Measurements from ENCODE around the gene SF3B3. TPM values are rescaled to one million over a fixed set of nuclear protein-coding genes. Genes with fewer than 3 reads are reported as not detected.

The SF3B3 gene
- total RNA-seq, 1 experiment from 2014 or later: 326 TPM

DNA sequence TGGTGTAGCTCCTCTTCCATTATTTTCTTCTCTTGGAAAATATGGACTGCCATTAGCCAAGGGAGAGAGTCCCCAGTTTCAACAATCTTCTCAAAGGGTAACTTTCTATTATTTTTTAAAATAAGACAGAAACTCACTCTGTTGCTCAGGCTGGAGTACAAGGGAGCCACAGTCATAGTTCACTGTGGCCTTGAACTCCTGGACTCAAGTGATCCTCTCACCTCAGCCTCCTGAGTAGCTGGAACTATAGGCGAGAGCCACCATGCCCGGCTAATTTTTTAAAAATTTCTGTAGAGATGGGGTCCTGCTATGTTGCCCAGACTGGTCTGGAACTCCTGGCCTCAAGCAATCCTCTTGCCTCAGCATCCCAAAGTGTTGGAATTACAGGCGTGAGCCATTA, 13.4 kb upstream of the SF3B3 start:
- no peak for DNase-seq
- H3K4me3 ChIP-seq: no peak overlapping the region
- H3K9me3 ChIP-seq (ENCODE audit: insufficient read depth, low read depth): no peaks in the 10 kb centered on the region
- no peak overlapping the region for H3K27ac ChIP-seq
- H3K4me1 ChIP-seq (replicated peaks; ENCODE audit: insufficient read depth): no peaks in the 10 kb centered on the region
- H3K9me2 ChIP-seq (ENCODE audit: insufficient read depth): no peaks in the 10 kb centered on the region
- 0 out of 2 replicates have a peak, but pooled peaks cover 13% of the 10 kb centered on the region for H3K36me3 ChIP-seq (ENCODE audit: low read depth)
- no peak overlapping the region for H3K4me2 ChIP-seq
- intact Hi-C loops (cut with micrococcal nuclease; ENCODE audit: unreplicated experiment): no loop called here
- BruUV-seq (replicated peaks): no TSS peak
- ChIA-PET CTCF (no interaction called here), POLR2A (ENCODE audit: unreplicated experiment) (no interaction called here)
- no peak overlapping the region for H2AFZ ChIP-seq
- TF ChIP-seq, protein P1, sequence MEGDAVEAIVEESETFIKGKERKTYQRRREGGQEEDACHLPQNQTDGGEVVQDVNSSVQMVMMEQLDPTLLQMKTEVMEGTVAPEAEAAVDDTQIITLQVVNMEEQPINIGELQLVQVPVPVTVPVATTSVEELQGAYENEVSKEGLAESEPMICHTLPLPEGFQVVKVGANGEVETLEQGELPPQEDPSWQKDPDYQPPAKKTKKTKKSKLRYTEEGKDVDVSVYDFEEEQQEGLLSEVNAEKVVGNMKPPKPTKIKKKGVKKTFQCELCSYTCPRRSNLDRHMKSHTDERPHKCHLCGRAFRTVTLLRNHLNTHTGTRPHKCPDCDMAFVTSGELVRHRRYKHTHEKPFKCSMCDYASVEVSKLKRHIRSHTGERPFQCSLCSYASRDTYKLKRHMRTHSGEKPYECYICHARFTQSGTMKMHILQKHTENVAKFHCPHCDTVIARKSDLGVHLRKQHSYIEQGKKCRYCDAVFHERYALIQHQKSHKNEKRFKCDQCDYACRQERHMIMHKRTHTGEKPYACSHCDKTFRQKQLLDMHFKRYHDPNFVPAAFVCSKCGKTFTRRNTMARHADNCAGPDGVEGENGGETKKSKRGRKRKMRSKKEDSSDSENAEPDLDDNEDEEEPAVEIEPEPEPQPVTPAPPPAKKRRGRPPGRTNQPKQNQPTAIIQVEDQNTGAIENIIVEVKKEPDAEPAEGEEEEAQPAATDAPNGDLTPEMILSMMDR (conservative IDR thresholded peaks at IDR 0.05): no peak
- no peak for TF ChIP-seq EZH2 (IDR thresholded peaks at IDR 0.05; ENCODE audit: low read depth)
- H4K20me1 ChIP-seq (ENCODE audit: insufficient read depth): no peaks in the 10 kb centered on the region
- H3K27me3 ChIP-seq (ENCODE audit: insufficient read depth, low read depth): no peaks in the 10 kb centered on the region
- peaks cover 10% of the 10 kb centered on the region; the same call in 1 of the 2 replicates for H3F3A ChIP-seq (ENCODE audit: insufficient read depth, low read depth)
- H3K79me2 ChIP-seq (ENCODE audit: low read depth): no peaks in the 10 kb centered on the region

DNA sequence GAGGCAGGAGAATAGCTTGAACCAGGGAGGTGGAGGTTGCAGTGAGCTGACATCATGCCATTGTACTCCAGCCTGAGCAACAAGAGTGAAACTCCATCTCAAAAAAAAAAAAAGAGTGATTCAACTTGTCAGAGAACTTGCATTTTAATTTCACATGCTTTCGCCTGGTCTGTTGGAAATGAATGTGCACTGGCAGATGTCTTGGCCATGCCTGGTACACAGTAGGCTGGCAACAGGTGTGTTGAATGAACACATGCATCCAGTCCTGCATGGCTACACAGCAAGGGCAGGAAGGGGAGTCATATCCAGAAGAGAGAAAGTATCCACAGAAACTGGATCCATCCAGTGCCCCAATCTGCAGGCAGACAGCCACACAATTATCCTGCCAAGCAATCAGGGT, 11.8 kb upstream of the SF3B3 start:
- Histone ChIP-seq H3K4me3 (no peak overlapping the region), H3K79me2 (ENCODE audit: low read depth) (no peaks in the 10 kb centered on the region), H3K27me3 (ENCODE audit: insufficient read depth, low read depth) (no peaks in the 10 kb centered on the region), H3K9me2 (ENCODE audit: insufficient read depth) (no peaks in the 10 kb centered on the region), H3K4me2 (no peak overlapping the region), H4K20me1 (ENCODE audit: insufficient read depth) (no peaks in the 10 kb centered on the region), H3K4me1 (replicated peaks; ENCODE audit: insufficient read depth) (no peaks in the 10 kb centered on the region), H3K27ac (no peak overlapping the region), H3K9me3 (ENCODE audit: insufficient read depth, low read depth) (no peaks in the 10 kb centered on the region), H3K36me3 (ENCODE audit: low read depth) (0 out of 2 replicates have a peak, but pooled peaks cover 21% of the 10 kb centered on the region), H2AFZ (no peak overlapping the region), H3F3A (ENCODE audit: insufficient read depth, low read depth) (peaks cover 10% of the 10 kb centered on the region; the same call in 1 of the 2 replicates)
- no TSS peak for BruUV-seq (replicated peaks)
- DNase-seq: no peak
- ChIA-PET POLR2A (ENCODE audit: unreplicated experiment) (no interaction called here), CTCF (no interaction called here)
- intact Hi-C loops (cut with micrococcal nuclease; ENCODE audit: unreplicated experiment): no loop called here
- no peak for TF ChIP-seq EZH2 (IDR thresholded peaks at IDR 0.05; ENCODE audit: low read depth)
- TF ChIP-seq, protein P1 (conservative IDR thresholded peaks at IDR 0.05): no peak

DNA sequence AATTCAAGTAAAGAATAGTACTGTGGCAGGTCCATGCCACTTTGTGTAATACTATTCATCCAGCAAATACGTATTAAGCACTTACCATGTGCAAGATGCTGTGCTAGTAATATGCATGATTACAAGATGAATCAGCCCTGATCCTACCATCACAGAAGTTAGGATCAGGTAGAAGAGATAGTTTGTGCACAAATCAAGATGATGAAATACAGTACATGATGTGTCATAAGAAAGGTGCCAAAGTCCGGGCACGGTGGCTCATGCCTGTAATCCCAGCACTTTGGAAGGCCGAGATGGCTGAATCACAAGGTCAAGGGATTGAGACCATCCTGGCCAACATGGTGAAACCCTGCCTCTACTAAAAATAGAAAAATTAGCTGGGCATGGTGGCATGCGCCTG, 11.2 kb upstream of the SF3B3 start:
- Histone ChIP-seq H3K9me2 (ENCODE audit: insufficient read depth) (no peaks in the 10 kb centered on the region), H3K79me2 (ENCODE audit: low read depth) (no peaks in the 10 kb centered on the region), H4K20me1 (ENCODE audit: insufficient read depth) (no peaks in the 10 kb centered on the region), H3K27ac (no peak overlapping the region), H3K36me3 (ENCODE audit: low read depth) (0 out of 2 replicates have a peak, but pooled peaks cover 21% of the 10 kb centered on the region), H3K9me3 (ENCODE audit: insufficient read depth, low read depth) (no peaks in the 10 kb centered on the region), H3K27me3 (ENCODE audit: insufficient read depth, low read depth) (no peaks in the 10 kb centered on the region), H3K4me2 (no peak overlapping the region), H3K4me1 (replicated peaks; ENCODE audit: insufficient read depth) (no peaks in the 10 kb centered on the region), H2AFZ (no peak overlapping the region), H3K4me3 (no peak overlapping the region), H3F3A (ENCODE audit: insufficient read depth, low read depth) (peaks cover 10% of the 10 kb centered on the region; the same call in 1 of the 2 replicates)
- ChIA-PET POLR2A (ENCODE audit: unreplicated experiment) (no interaction called here), CTCF (no interaction called here)
- BruUV-seq (replicated peaks): no TSS peak
- TF ChIP-seq, protein P1 (conservative IDR thresholded peaks at IDR 0.05): no peak
- TF ChIP-seq EZH2 (IDR thresholded peaks at IDR 0.05; ENCODE audit: low read depth): no peak
- DNase-seq: no peak
- intact Hi-C loops (cut with micrococcal nuclease; ENCODE audit: unreplicated experiment): no loop called here

Measured in PC-9 (cell line).